HepG2 (cell line): ENCODE data around the gene DENND5B. TPM values are rescaled to one million over a fixed set of nuclear protein-coding genes. Genes with fewer than 3 reads are reported as not detected.

Experiments
- MED1 ChIP-seq: sonication (generic); formaldehyde crosslinking; IDR thresholded peaks from 2 replicates; pipeline ENCODE4 v1.4.0; 2020; ENCODE audit warnings: missing genetic modification reagents
- RXRB ChIP-seq: IDR thresholded peaks from 2 replicates; pipeline ENCODE4 v1.6.1; 2016; ENCODE audit warnings: borderline replicate concordance, missing genetic modification reagents, missing compliant biosample characterization
- SALL1 ChIP-seq: sonication (generic); formaldehyde crosslinking; IDR thresholded peaks from 2 replicates; pipeline ENCODE4 v1.8.0; 2022; ENCODE audit warnings: mild to moderate bottlenecking, missing genetic modification reagents
- SOX5 ChIP-seq: IDR thresholded peaks from 2 replicates; pipeline ENCODE4 v1.6.1; 2016; ENCODE audit warnings: borderline replicate concordance
- TEAD3 ChIP-seq: optimal IDR thresholded peaks from 2 replicates; pipeline ENCODE3; 2016; ENCODE audit warnings: borderline replicate concordance
- ZBTB38 ChIP-seq: sonication (generic); formaldehyde crosslinking; IDR thresholded peaks from 2 replicates; pipeline ENCODE4 v1.5.1; 2020; ENCODE audit warnings: mild to moderate bottlenecking, missing genetic modification reagents
- ZMYM3 ChIP-seq: sonication (generic); formaldehyde crosslinking; IDR thresholded peaks from 2 replicates; pipeline ENCODE4 v1.5.1; 2020; ENCODE audit warnings: mild to moderate bottlenecking, missing genetic modification reagents
- ZNF121 ChIP-seq: sonication (generic); formaldehyde crosslinking; IDR thresholded peaks from 2 replicates; pipeline ENCODE4 v1.5.0; 2020; ENCODE audit warnings: mild to moderate bottlenecking, missing genetic modification reagents
- ZNF362 ChIP-seq: sonication (generic); formaldehyde crosslinking; IDR thresholded peaks from 2 replicates; pipeline ENCODE4 v1.4.0; 2020; ENCODE audit warnings: missing genetic modification reagents, mild to moderate bottlenecking, borderline replicate concordance
- ZNF589 ChIP-seq: sonication (generic); formaldehyde crosslinking; conservative IDR thresholded peaks from 2 replicates; pipeline ENCODE4 v1.8.0; 2022; ENCODE audit warnings: mild to moderate bottlenecking, moderate library complexity, missing genetic modification reagents
- ZNF7 ChIP-seq: IDR thresholded peaks from 2 replicates; pipeline ENCODE4 v1.6.1; 2016; ENCODE audit warnings: missing biosample characterization, missing genetic modification reagents
- polyA plus RNA-seq, 8 experiments: library from polyadenylated mRNA; depleted of rRNA in 3 of 8; stranded (reverse) in 7 of 8; unstranded in 1 of 8; fragments of >200 nt; fragmentation: Illumina TruSeq in 4 of 8; extraction: Trizol in 4 of 8; gene quantifications; 2 replicates each; pipeline versions ENCODE4 v1.2.1 to v1.2.3, GENCODE V29; 2011 to 2016; ENCODE audit warnings: low read depth in 4 of 8, missing spikeins in 1 of 8, mixed read lengths in 1 of 8; ENCODE audit not compliant: insufficient read depth in 1 of 8
- total RNA-seq, 5 experiments: library from RNA; depleted of rRNA; stranded (reverse); fragments of >200 nt; fragmentation: Illumina TruSeq; extraction: Trizol; gene quantifications; 2 replicates each; pipeline ENCODE4 v1.2.3, GENCODE V29; 2016; ENCODE audit warnings: low read depth in 1 of 5
- TF ChIP-seq, protein P1 (sequence below): sonication (generic); formaldehyde crosslinking; IDR thresholded peaks from 2 replicates; pipeline ENCODE4 v1.9.0; 2022; ENCODE audit warnings: low read depth, missing genetic modification reagents
- TF ChIP-seq, protein P2 (sequence below): sonication (generic); formaldehyde crosslinking; IDR thresholded peaks from 2 replicates; pipeline ENCODE4 v1.5.1; 2020; ENCODE audit warnings: mild to moderate bottlenecking, missing genetic modification reagents, moderate library complexity
- TF ChIP-seq, protein P3 (sequence below): sonication (generic); formaldehyde crosslinking; IDR thresholded peaks from 2 replicates; pipeline ENCODE4 v1.5.1; 2020; ENCODE audit warnings: mild to moderate bottlenecking, moderate library complexity, missing genetic modification reagents

Gene DENND5B
- total and polyA plus RNA-seq, 2 of the 13 experiments (the other 11 are each of a cell fraction or from before 2014, with no cell fraction given), result 14.7 to 18.7 TPM

DNA sequence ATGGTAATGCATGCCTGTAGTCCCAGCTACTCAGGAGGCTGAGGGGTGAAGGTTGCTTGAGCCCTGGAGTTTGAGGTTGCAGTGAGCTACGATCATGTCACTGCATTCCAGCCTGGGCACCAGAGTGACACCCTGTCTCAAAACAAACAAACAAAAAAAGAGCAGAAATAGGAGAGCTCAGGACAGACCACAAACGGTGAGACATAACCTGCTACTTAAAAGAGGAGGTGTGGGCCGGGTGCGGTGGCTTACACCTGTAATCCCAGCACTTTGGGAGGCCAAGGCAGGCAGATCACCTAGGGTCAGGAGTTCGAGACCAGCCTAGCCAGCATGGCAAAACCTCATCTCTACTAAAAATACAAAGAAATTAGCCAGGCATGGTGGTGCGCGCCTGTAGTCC, 115.3 kb downstream of the DENND5B start (continued):
- TF ChIP-seq, protein P1, sequence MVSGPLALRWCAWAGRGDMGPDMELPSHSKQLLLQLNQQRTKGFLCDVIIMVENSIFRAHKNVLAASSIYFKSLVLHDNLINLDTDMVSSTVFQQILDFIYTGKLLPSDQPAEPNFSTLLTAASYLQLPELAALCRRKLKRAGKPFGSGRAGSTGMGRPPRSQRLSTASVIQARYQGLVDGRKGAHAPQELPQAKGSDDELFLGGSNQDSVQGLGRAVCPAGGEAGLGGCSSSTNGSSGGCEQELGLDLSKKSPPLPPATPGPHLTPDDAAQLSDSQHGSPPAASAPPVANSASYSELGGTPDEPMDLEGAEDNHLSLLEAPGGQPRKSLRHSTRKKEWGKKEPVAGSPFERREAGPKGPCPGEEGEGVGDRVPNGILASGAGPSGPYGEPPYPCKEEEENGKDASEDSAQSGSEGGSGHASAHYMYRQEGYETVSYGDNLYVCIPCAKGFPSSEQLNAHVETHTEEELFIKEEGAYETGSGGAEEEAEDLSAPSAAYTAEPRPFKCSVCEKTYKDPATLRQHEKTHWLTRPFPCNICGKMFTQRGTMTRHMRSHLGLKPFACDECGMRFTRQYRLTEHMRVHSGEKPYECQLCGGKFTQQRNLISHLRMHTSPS, result peak; percentile 39; the same call in 1 of the 2 replicates
- TF ChIP-seq ZNF362 (peak; percentile 43; the same call in 1 of the 2 replicates), TEAD3 (CRISPR knock-in tag) (peak; percentile 90), ZMYM3 (0 out of 2 replicates have a peak, but pooled peaks have one; percentile 49), RXRB (CRISPR knock-in tag) (peak; percentile 13; the same call in 1 of the 2 replicates), MED1 (CRISPR knock-in tag) (peak; percentile 34; the same call in 1 of the 2 replicates), ZNF589 (0 out of 2 replicates have a peak, but pooled peaks have one; percentile 22), ZNF121 (CRISPR knock-in tag) (0 out of 2 replicates have a peak, but pooled peaks have one; percentile 2), ZBTB38 (0 out of 2 replicates have a peak, but pooled peaks have one; percentile 55), SALL1 (CRISPR knock-in tag) (peak; percentile 66), ZNF7 (CRISPR knock-in tag) (peak; percentile 43; the same call in 1 of the 2 replicates), SOX5 (CRISPR knock-in tag) (peak; percentile 31; the same call in 1 of the 2 replicates)
- TF ChIP-seq, protein P2, sequence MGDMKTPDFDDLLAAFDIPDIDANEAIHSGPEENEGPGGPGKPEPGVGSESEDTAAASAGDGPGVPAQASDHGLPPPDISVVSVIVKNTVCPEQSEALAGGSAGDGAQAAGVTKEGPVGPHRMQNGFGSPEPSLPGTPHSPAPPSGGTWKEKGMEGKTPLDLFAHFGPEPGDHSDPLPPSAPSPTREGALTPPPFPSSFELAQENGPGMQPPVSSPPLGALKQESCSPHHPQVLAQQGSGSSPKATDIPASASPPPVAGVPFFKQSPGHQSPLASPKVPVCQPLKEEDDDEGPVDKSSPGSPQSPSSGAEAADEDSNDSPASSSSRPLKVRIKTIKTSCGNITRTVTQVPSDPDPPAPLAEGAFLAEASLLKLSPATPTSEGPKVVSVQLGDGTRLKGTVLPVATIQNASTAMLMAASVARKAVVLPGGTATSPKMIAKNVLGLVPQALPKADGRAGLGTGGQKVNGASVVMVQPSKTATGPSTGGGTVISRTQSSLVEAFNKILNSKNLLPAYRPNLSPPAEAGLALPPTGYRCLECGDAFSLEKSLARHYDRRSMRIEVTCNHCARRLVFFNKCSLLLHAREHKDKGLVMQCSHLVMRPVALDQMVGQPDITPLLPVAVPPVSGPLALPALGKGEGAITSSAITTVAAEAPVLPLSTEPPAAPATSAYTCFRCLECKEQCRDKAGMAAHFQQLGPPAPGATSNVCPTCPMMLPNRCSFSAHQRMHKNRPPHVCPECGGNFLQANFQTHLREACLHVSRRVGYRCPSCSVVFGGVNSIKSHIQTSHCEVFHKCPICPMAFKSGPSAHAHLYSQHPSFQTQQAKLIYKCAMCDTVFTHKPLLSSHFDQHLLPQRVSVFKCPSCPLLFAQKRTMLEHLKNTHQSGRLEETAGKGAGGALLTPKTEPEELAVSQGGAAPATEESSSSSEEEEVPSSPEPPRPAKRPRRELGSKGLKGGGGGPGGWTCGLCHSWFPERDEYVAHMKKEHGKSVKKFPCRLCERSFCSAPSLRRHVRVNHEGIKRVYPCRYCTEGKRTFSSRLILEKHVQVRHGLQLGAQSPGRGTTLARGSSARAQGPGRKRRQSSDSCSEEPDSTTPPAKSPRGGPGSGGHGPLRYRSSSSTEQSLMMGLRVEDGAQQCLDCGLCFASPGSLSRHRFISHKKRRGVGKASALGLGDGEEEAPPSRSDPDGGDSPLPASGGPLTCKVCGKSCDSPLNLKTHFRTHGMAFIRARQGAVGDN (CRISPR knock-in tag), result peak; percentile 23
- TF ChIP-seq, protein P3, sequence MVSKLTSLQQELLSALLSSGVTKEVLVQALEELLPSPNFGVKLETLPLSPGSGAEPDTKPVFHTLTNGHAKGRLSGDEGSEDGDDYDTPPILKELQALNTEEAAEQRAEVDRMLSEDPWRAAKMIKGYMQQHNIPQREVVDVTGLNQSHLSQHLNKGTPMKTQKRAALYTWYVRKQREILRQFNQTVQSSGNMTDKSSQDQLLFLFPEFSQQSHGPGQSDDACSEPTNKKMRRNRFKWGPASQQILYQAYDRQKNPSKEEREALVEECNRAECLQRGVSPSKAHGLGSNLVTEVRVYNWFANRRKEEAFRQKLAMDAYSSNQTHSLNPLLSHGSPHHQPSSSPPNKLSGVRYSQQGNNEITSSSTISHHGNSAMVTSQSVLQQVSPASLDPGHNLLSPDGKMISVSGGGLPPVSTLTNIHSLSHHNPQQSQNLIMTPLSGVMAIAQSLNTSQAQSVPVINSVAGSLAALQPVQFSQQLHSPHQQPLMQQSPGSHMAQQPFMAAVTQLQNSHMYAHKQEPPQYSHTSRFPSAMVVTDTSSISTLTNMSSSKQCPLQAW (CRISPR knock-in tag), result peak; percentile 66; the same call in 1 of the 2 replicates
- TF ChIP-seq, all 625 proteins: peak for 22; not testable (repeated sequence) for 603
